ENCODE measurements around the gene FGF14.
"Not testable (repeated sequence)": the region's sequence is repeated elsewhere in the genome, so short reads cannot be mapped to it uniquely, and the experiment has no call there.

FGF14 gene

GRCh38 chr13:102195566-102196462, 206.0 kb downstream of the FGF14 start:
- DNase-seq (ENCODE audit: low spot score): no peak

GRCh38 chr13:102192858-102193257, 209.0 kb downstream of the FGF14 start:
- DNase-seq (ENCODE audit: low spot score): no peak

- DNase-seq (ENCODE audit: low spot score): no peak
These were observed 209.8 kb downstream of the FGF14 start for GRCh38 chr13:102191951-102192502.

- no peak for DNase-seq (ENCODE audit: low spot score)
These were observed 210.9 kb downstream of the FGF14 start for GRCh38 chr13:102190930-102191329.

- DNase-seq (ENCODE audit: low spot score): no peak
These were observed 214.5 kb downstream of the FGF14 start for GRCh38 chr13:102187313-102187712.

- DNase-seq (ENCODE audit: low spot score): no peak
These were observed 216.4 kb downstream of the FGF14 start for GRCh38 chr13:102185375-102185984.

- DNase-seq (ENCODE audit: low spot score): no peak
These were observed 218.2 kb downstream of the FGF14 start for GRCh38 chr13:102183509-102184182.

- no peak for DNase-seq (ENCODE audit: low spot score)
These were observed 219.7 kb downstream of the FGF14 start for GRCh38 chr13:102182170-102182569.

GRCh38 chr13:102177431-102177830, 224.4 kb downstream of the FGF14 start:
- no peak for DNase-seq (ENCODE audit: low spot score)

GRCh38 chr13:102176846-102177245, 225.0 kb downstream of the FGF14 start:
- no peak for DNase-seq (ENCODE audit: low spot score)

GRCh38 chr13:102172406-102172805, 229.4 kb downstream of the FGF14 start:
- peak; percentile 11 for DNase-seq (ENCODE audit: low spot score)

- DNase-seq (ENCODE audit: low spot score): no peak
These were observed 231.5 kb downstream of the FGF14 start for GRCh38 chr13:102170305-102170704.

- DNase-seq (ENCODE audit: low spot score): no peak
These were observed 232.3 kb downstream of the FGF14 start for GRCh38 chr13:102169471-102170015.

GRCh38 chr13:102152790-102153189, 249.1 kb downstream of the FGF14 start:
- DNase-seq (ENCODE audit: low spot score): no peak

- DNase-seq (ENCODE audit: low spot score): no peak
These were observed 254.5 kb downstream of the FGF14 start for GRCh38 chr13:102147353-102147752.

- DNase-seq (ENCODE audit: low spot score): no peak
These were observed 256.1 kb downstream of the FGF14 start for GRCh38 chr13:102145750-102146149.

- DNase-seq (ENCODE audit: low spot score): no peak
These were observed 259.4 kb downstream of the FGF14 start for GRCh38 chr13:102142473-102142826.

- DNase-seq (ENCODE audit: low spot score): peak; percentile 13
These were observed 260.0 kb downstream of the FGF14 start for GRCh38 chr13:102141625-102142472.

- DNase-seq (ENCODE audit: low spot score): no peak
These were observed 262.2 kb downstream of the FGF14 start for GRCh38 chr13:102139626-102140025.

GRCh38 chr13:102138635-102139190, 263.1 kb downstream of the FGF14 start:
- DNase-seq (ENCODE audit: low spot score): no peak

GRCh38 chr13:102137904-102138303, 263.9 kb downstream of the FGF14 start:
- not testable (repeated sequence) for DNase-seq (ENCODE audit: low spot score)
